Measurements from ENCODE around the gene NSUN3.
A peak's percentile ranks its signal among the peaks of the same experiment; 100 is the strongest.
"Not testable (repeated sequence)": the region's sequence is repeated elsewhere in the genome, so short reads cannot be mapped to it uniquely, and the experiment has no call there.

Gene NSUN3

GRCh38 chr3:94069194-94069813 lies 6.4 kb downstream of the NSUN3 start:
- DNase-seq: no peak

- no peak for DNase-seq
These were observed 7.6 kb downstream of the NSUN3 start for GRCh38 chr3:94070341-94070911.

- DNase-seq: no peak
These were observed 8.9 kb downstream of the NSUN3 start for GRCh38 chr3:94071713-94072284.

- no peak for DNase-seq
These were observed 13.2 kb downstream of the NSUN3 start for GRCh38 chr3:94076055-94076454.

- not testable (repeated sequence) for DNase-seq
These were observed 17.7 kb downstream of the NSUN3 start for GRCh38 chr3:94080552-94080951.

GRCh38 chr3:94081884-94082283 lies 19.0 kb downstream of the NSUN3 start:
- no peak for DNase-seq

- DNase-seq: peak; percentile 84
These were observed 19.6 kb downstream of the NSUN3 start for GRCh38 chr3:94082391-94082937.

GRCh38 chr3:94083261-94083660 lies 20.4 kb downstream of the NSUN3 start:
- DNase-seq: no peak

- DNase-seq: no peak
These were observed 26.3 kb downstream of the NSUN3 start for GRCh38 chr3:94089126-94089525.

GRCh38 chr3:94092086-94092485 lies 29.2 kb downstream of the NSUN3 start:
- no peak for DNase-seq

GRCh38 chr3:94093151-94093550 lies 30.3 kb downstream of the NSUN3 start:
- no peak for DNase-seq

GRCh38 chr3:94095111-94095510 lies 32.2 kb downstream of the NSUN3 start:
- DNase-seq: no peak

GRCh38 chr3:94098452-94098851 lies 35.6 kb downstream of the NSUN3 start:
- DNase-seq: no peak

GRCh38 chr3:94099311-94099710 lies 36.5 kb downstream of the NSUN3 start:
- no peak for DNase-seq

- DNase-seq: no peak
These were observed 39.0 kb downstream of the NSUN3 start for GRCh38 chr3:94101860-94102259.

- DNase-seq: no peak
These were observed 43.4 kb downstream of the NSUN3 start for GRCh38 chr3:94106268-94106667.

- DNase-seq: not testable (repeated sequence)
These were observed 47.4 kb downstream of the NSUN3 start for GRCh38 chr3:94110232-94110631.

GRCh38 chr3:94110854-94111253 lies 48.0 kb downstream of the NSUN3 start:
- no peak for DNase-seq

- no peak for DNase-seq
These were observed 51.8 kb downstream of the NSUN3 start for GRCh38 chr3:94114666-94115065.

GRCh38 chr3:94115482-94115881 lies 52.6 kb downstream of the NSUN3 start:
- peak; percentile 2 for DNase-seq

- DNase-seq: no peak
These were observed 54.9 kb downstream of the NSUN3 start for GRCh38 chr3:94117729-94118128.

- no peak for DNase-seq
These were observed 55.5 kb downstream of the NSUN3 start for GRCh38 chr3:94118390-94118789.

- DNase-seq: no peak
These were observed 58.3 kb downstream of the NSUN3 start for GRCh38 chr3:94121161-94121560.

- peak; percentile 66 for DNase-seq
These were observed 64.3 kb downstream of the NSUN3 start for GRCh38 chr3:94127115-94127514.

Data from NCI-H748 treated with DMSO at 0.1 percent for 48 hours (cell line).